OCI-LY3 (cell line): ENCODE measurements around the gene CHAC1.

ENCODE experiments used
- H2AFZ ChIP-seq: fragments of 200-600, 300-600 bp; shearing (Covaris generic); 2 replicates; pipeline ENCODE4 v1.6.0; 2014; ENCODE audit warnings: antibody characterized with exemption, low read depth, low read length
- H3K27ac ChIP-seq: fragments of 200-600, 300-600 bp; sonication (generic); 2 replicates; pipeline ENCODE4 v1.5.1; 2014; ENCODE audit warnings: mild to moderate bottlenecking, low read length, moderate library complexity, mixed read lengths
- H3K27me3 ChIP-seq: fragments of 200-600, 300-600 bp; sonication (generic); 2 replicates; pipeline ENCODE4 v1.6.1; 2014; ENCODE audit warnings: low read depth, low read length, mixed read lengths
- H3K36me3 ChIP-seq: fragments of 200-600, 300-600 bp; sonication (generic); replicated peaks from 2 replicates; pipeline ENCODE3; 2014; ENCODE audit warnings: low read depth, low read length, mixed read lengths
- H3K4me1 ChIP-seq: fragments of 300-600, 200-600 bp; sonication (generic); 2 replicates; pipeline ENCODE4 v1.6.1; 2014; ENCODE audit warnings: low read length, mixed read lengths
- H3K4me2 ChIP-seq: fragments of 200-600, 300-600 bp; sonication (generic); 2 replicates; pipeline ENCODE4 v1.6.1; 2014; ENCODE audit warnings: low read length, mixed read lengths
- H3K4me3 ChIP-seq: fragments of 300-600, 200-600 bp; sonication (generic); 2 replicates; pipeline ENCODE4 v1.5.1; 2014; ENCODE audit warnings: antibody characterized with exemption, mild to moderate bottlenecking, low read length, moderate library complexity
- H3K79me2 ChIP-seq: fragments of 300-600, 200-600 bp; shearing (Covaris generic); 2 replicates; pipeline ENCODE4 v1.6.1; 2014; ENCODE audit warnings: mild to moderate bottlenecking, low read length, mixed read lengths
- H3K9ac ChIP-seq: fragments of 300-600, 200-600 bp; shearing (Covaris generic); 2 replicates; pipeline ENCODE4 v1.6.0; 2014; ENCODE audit warnings: mild to moderate bottlenecking, low read length, moderate library complexity
- H3K9me3 ChIP-seq: fragments of 200-600, 300-600 bp; shearing (Covaris generic); 2 replicates; pipeline ENCODE4 v1.6.1; 2014; ENCODE audit warnings: low read length, mixed read lengths; ENCODE audit not compliant: insufficient read depth
- H4K20me1 ChIP-seq: fragments of 200-600, 300-600 bp; sonication (generic); 2 replicates; pipeline ENCODE4 v1.6.1; 2016; ENCODE audit warnings: low read length, mixed read lengths; ENCODE audit not compliant: insufficient read depth
- CTCF ChIP-seq: fragments of 200-600, 300-600 bp; sonication (generic); IDR thresholded peaks from 2 replicates; pipeline ENCODE4 v1.5.1; 2014; ENCODE audit warnings: antibody characterized with exemption, low read length, low read depth
- EZH2phosphoT487 ChIP-seq: fragments of 200-600 bp; shearing (Covaris generic); IDR thresholded peaks from 2 replicates; pipeline ENCODE4 v1.6.1; 2018; ENCODE audit warnings: antibody characterized with exemption, mixed run types, low read depth

CHAC1 gene

GRCh38 chr15:40995656-40996055 is 42.4 kb downstream of the CHAC1 start:
- Histone ChIP-seq H3K36me3 (peaks cover 16% of the 10 kb centered on the region), H3K79me2 (no peaks in the 10 kb centered on the region), H3K4me1 (no peaks in the 10 kb centered on the region), H3K27me3 (no peaks in the 10 kb centered on the region), H2AFZ (no peak overlapping the region), H4K20me1 (no peaks in the 10 kb centered on the region), H3K9me3 (no peaks in the 10 kb centered on the region), H3K4me2 (no peak overlapping the region), H3K9ac (no peak overlapping the region), H3K4me3 (no peak overlapping the region), H3K27ac (no peak overlapping the region)
- TF ChIP-seq EZH2phosphoT487 (no peak), CTCF (no peak)

GRCh38 chr15:40999190-40999589 is 45.9 kb downstream of the CHAC1 start:
- no peak overlapping the region for H3K27ac ChIP-seq
- no peak overlapping the region for H3K4me2 ChIP-seq
- H3K79me2 ChIP-seq = no peaks in the 10 kb centered on the region
- no peak overlapping the region for H2AFZ ChIP-seq
- TF ChIP-seq EZH2phosphoT487 = no peak
- no peak for TF ChIP-seq CTCF
- H3K27me3 ChIP-seq = no peaks in the 10 kb centered on the region
- peaks cover 19% of the 10 kb centered on the region for H3K36me3 ChIP-seq
- H3K9me3 ChIP-seq = no peaks in the 10 kb centered on the region
- no peaks in the 10 kb centered on the region for H4K20me1 ChIP-seq
- no peaks in the 10 kb centered on the region for H3K4me1 ChIP-seq
- no peak overlapping the region for H3K9ac ChIP-seq
- no peak overlapping the region for H3K4me3 ChIP-seq

GRCh38 chr15:41001524-41002214 is 48.4 kb downstream of the CHAC1 start:
- TF ChIP-seq CTCF = no peak
- no peak for TF ChIP-seq EZH2phosphoT487
- no peaks in the 10 kb centered on the region for H4K20me1 ChIP-seq
- H3K4me2 ChIP-seq = no peak overlapping the region
- no peak overlapping the region for H2AFZ ChIP-seq
- H3K27me3 ChIP-seq = no peaks in the 10 kb centered on the region
- no peak overlapping the region for H3K9ac ChIP-seq
- H3K9me3 ChIP-seq = no peaks in the 10 kb centered on the region
- no peak overlapping the region for H3K4me3 ChIP-seq
- H3K36me3 ChIP-seq = peaks cover 19% of the 10 kb centered on the region
- H3K79me2 ChIP-seq = no peaks in the 10 kb centered on the region
- no peak overlapping the region for H3K27ac ChIP-seq
- H3K4me1 ChIP-seq = no peaks in the 10 kb centered on the region

- Histone ChIP-seq H3K27me3 (no peaks in the 10 kb centered on the region), H3K36me3 (peaks cover 13% of the 10 kb centered on the region), H4K20me1 (no peaks in the 10 kb centered on the region), H3K4me2 (no peak overlapping the region), H3K9ac (no peak overlapping the region), H3K9me3 (no peaks in the 10 kb centered on the region), H3K27ac (no peak overlapping the region), H3K4me3 (no peak overlapping the region), H3K4me1 (no peaks in the 10 kb centered on the region), H3K79me2 (no peaks in the 10 kb centered on the region), H2AFZ (no peak overlapping the region)
- TF ChIP-seq CTCF (no peak), EZH2phosphoT487 (no peak)
These were observed 51.2 kb downstream of the CHAC1 start for GRCh38 chr15:41004490-41004889.
